GM21526 (cell line): ENCODE measurements around the gene HNRNPA2B1.

Experiments used
- ATAC-seq: cut with Tn5 transposase; IDR thresholded peaks from one replicate; pipeline ENCODE4 v1.9.1; 2021; ENCODE audit warnings: moderate library complexity; ENCODE audit not compliant: unreplicated experiment, low FRiP score

The HNRNPA2B1 gene

GRCh38 chr7:26200444-26201246 lies at the start of gene HNRNPA2B1:
Gene HNRNPA2B1, minus strand, starts transcription at chr7:26200746. Its CDS starts 169 bp downstream, at chr7:26200577.
- ATAC-seq = peak; percentile 59

GRCh38 chr7:26250239-26250638 lies 49.7 kb upstream of the HNRNPA2B1 start:
- no peak for ATAC-seq

GRCh38 chr7:26245150-26245549 lies 44.6 kb upstream of the HNRNPA2B1 start:
- no peak for ATAC-seq

- no peak for ATAC-seq
Measured at GRCh38 chr7:26238032-26238431, 37.5 kb upstream of the HNRNPA2B1 start.

GRCh38 chr7:26237035-26237807 lies 36.7 kb upstream of the HNRNPA2B1 start:
- ATAC-seq = no peak

- no peak for ATAC-seq
Measured at GRCh38 chr7:26233902-26234511, 33.5 kb upstream of the HNRNPA2B1 start.

GRCh38 chr7:26227987-26228386 lies 27.4 kb upstream of the HNRNPA2B1 start:
- ATAC-seq = no peak

GRCh38 chr7:26224359-26224758 lies 23.8 kb upstream of the HNRNPA2B1 start:
- no peak for ATAC-seq

- no peak for ATAC-seq
Measured at GRCh38 chr7:26216049-26216448, 15.5 kb upstream of the HNRNPA2B1 start.

- ATAC-seq = no peak
Measured at GRCh38 chr7:26213807-26214515, 13.4 kb upstream of the HNRNPA2B1 start.

- no peak for ATAC-seq
Measured at GRCh38 chr7:26212921-26213718, 12.6 kb upstream of the HNRNPA2B1 start.

GRCh38 chr7:26208040-26208439 lies 7.5 kb upstream of the HNRNPA2B1 start:
- no peak for ATAC-seq

GRCh38 chr7:26203016-26203415 lies 2.5 kb upstream of the HNRNPA2B1 start:
- no peak for ATAC-seq

GRCh38 chr7:26202019-26202990 lies 1.8 kb upstream of the HNRNPA2B1 start:
- peak; percentile 4 for ATAC-seq

- ATAC-seq = peak; percentile 39
Measured at GRCh38 chr7:26201247-26202018, 887 bp upstream of the HNRNPA2B1 start, which contains the start of gene CBX3. Gene CBX3, plus strand, starts transcription at chr7:26201745. Its CDS starts 1,254 bp downstream, at chr7:26202999.

- no peak for ATAC-seq
Measured at GRCh38 chr7:26200038-26200443, 505 bp downstream of the HNRNPA2B1 start.

- ATAC-seq = no peak
Measured at GRCh38 chr7:26199301-26200037, 1.1 kb downstream of the HNRNPA2B1 start.
